ENCODE results near the gene SLX4IP.

SLX4IP gene

GRCh38 chr20:10618611-10619245 lies 183.6 kb downstream of the SLX4IP start:
- H3K4me3 ChIP-seq (ENCODE audit: insufficient read depth in 1 of 2, low read depth in 1 of 2, low read length in 2 of 2): no peak overlapping the region
- H3K79me1 ChIP-seq (replicated peaks; ENCODE audit: low read length, poor library complexity, severe bottlenecking): peaks cover 2% of the 10 kb centered on the region
- WGBS: 78% methylated on average over 4 of the region's 6 CpGs
- no peak overlapping the region for H3K14ac ChIP-seq (ENCODE audit: low read length in 2 of 2)
- H4K8ac ChIP-seq (ENCODE audit: low read length): no peak overlapping the region
- H2BK12ac ChIP-seq (ENCODE audit: low read length in 2 of 2): peak overlapping the region; percentile 43
- no peak overlapping the region for H3K23ac ChIP-seq (ENCODE audit: low read length in 2 of 2)
- H2AFZ ChIP-seq (ENCODE audit: low read depth, low read length): no peak overlapping the region
- no peak overlapping the region for H4K91ac ChIP-seq (ENCODE audit: low read length)
- H3K4ac ChIP-seq (ENCODE audit: low read depth in 1 of 2, low read length in 2 of 2): no peak overlapping the region
- peaks cover 0 to 6% of the 10 kb centered on the region in 2 experiments for H3K36me3 ChIP-seq (ENCODE audit: control insufficient read depth in 1 of 2, insufficient read depth in 2 of 2, low read depth in 1 of 2, low read length in 2 of 2)
- H2AK5ac ChIP-seq (ENCODE audit: low read length, severe bottlenecking): no peak overlapping the region
- H3K27me3 ChIP-seq (ENCODE audit: control insufficient read depth in 1 of 2, insufficient read depth in 1 of 2, low read length in 2 of 2): no peaks in the 10 kb centered on the region
- no peak overlapping the region for H3K27ac ChIP-seq (ENCODE audit: low read length, poor library complexity, severe bottlenecking)
- no peak overlapping the region for H3K4me2 ChIP-seq (ENCODE audit: low read length, poor library complexity, severe bottlenecking)
- no peak overlapping the region for H2BK120ac ChIP-seq (ENCODE audit: low read depth, low read length)
- H2BK5ac ChIP-seq (ENCODE audit: low read depth, low read length, poor library complexity, severe bottlenecking): no peak overlapping the region
- H2BK15ac ChIP-seq (ENCODE audit: low read depth, poor library complexity, severe bottlenecking): no peak overlapping the region
- DNase-seq: no peak
- H3K9me3 ChIP-seq (ENCODE audit: control insufficient read depth, low read length): no peaks in the 10 kb centered on the region
- no peak overlapping the region for H3K18ac ChIP-seq (ENCODE audit: low read depth in 1 of 2, low read length in 2 of 2)
- H3K9ac ChIP-seq (ENCODE audit: low read length): no peak overlapping the region
- peaks cover 4% of the 10 kb centered on the region for H3K4me1 ChIP-seq (ENCODE audit: control insufficient read depth, insufficient read depth, low read depth, low read length)

DNA sequence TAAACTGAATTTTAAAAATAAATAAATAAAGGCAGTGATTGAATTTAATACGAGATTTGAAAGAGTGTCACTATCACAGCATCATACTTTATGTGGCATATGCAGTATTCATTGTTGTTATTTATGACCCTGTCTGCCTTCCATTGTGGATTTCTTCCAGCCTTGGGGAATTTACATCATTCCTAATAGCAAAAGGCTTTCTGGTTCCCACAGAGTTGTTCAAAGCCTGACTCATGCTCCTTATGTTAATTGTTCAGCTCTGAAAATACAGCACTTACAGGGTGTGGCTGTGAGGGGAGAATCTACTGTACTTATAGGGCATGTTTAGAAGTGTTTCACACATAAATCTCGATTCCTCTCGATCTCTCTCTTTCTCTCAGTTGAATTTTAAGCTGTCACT lies 184.3 kb downstream of the SLX4IP start:
- WGBS: no CpG with 5 or more reads among the region's 3 CpGs
- H3K23ac ChIP-seq (ENCODE audit: low read length in 2 of 2): no peak overlapping the region
- no peak overlapping the region for H3K27ac ChIP-seq (ENCODE audit: low read length, poor library complexity, severe bottlenecking)
- H2BK12ac ChIP-seq (ENCODE audit: low read length in 2 of 2): no peak overlapping the region
- H3K9me3 ChIP-seq (ENCODE audit: control insufficient read depth, low read length): no peaks in the 10 kb centered on the region
- no peak overlapping the region for H4K91ac ChIP-seq (ENCODE audit: low read length)
- peak; percentile 95 for DNase-seq
- no peak overlapping the region for H2BK120ac ChIP-seq (ENCODE audit: low read depth, low read length)
- H3K4ac ChIP-seq (ENCODE audit: low read depth in 1 of 2, low read length in 2 of 2): no peak overlapping the region
- H3K79me1 ChIP-seq (replicated peaks; ENCODE audit: low read length, poor library complexity, severe bottlenecking): peaks cover 2% of the 10 kb centered on the region
- H3K4me3 ChIP-seq (ENCODE audit: insufficient read depth in 1 of 2, low read depth in 1 of 2, low read length in 2 of 2): no peak overlapping the region
- H3K9ac ChIP-seq (ENCODE audit: low read length): peak overlapping the region; percentile 50
- H2BK15ac ChIP-seq (ENCODE audit: low read depth, poor library complexity, severe bottlenecking): no peak overlapping the region
- no peak overlapping the region for H3K18ac ChIP-seq (ENCODE audit: low read depth in 1 of 2, low read length in 2 of 2)
- no peak overlapping the region for H2BK5ac ChIP-seq (ENCODE audit: low read depth, low read length, poor library complexity, severe bottlenecking)
- H2AK5ac ChIP-seq (ENCODE audit: low read length, severe bottlenecking): no peak overlapping the region
- H4K8ac ChIP-seq (ENCODE audit: low read length): no peak overlapping the region
- H3K4me1 ChIP-seq (ENCODE audit: control insufficient read depth, insufficient read depth, low read depth, low read length): peaks cover 4% of the 10 kb centered on the region
- peaks cover 0 to 7% of the 10 kb centered on the region in 2 experiments for H3K36me3 ChIP-seq (ENCODE audit: control insufficient read depth in 1 of 2, insufficient read depth in 2 of 2, low read depth in 1 of 2, low read length in 2 of 2)
- no peak overlapping the region for H3K4me2 ChIP-seq (ENCODE audit: low read length, poor library complexity, severe bottlenecking)
- H2AFZ ChIP-seq (ENCODE audit: low read depth, low read length): no peak overlapping the region
- H3K14ac ChIP-seq (ENCODE audit: low read length in 2 of 2): no peak overlapping the region
- H3K27me3 ChIP-seq (ENCODE audit: control insufficient read depth in 1 of 2, insufficient read depth in 1 of 2, low read length in 2 of 2): no peaks in the 10 kb centered on the region

DNA sequence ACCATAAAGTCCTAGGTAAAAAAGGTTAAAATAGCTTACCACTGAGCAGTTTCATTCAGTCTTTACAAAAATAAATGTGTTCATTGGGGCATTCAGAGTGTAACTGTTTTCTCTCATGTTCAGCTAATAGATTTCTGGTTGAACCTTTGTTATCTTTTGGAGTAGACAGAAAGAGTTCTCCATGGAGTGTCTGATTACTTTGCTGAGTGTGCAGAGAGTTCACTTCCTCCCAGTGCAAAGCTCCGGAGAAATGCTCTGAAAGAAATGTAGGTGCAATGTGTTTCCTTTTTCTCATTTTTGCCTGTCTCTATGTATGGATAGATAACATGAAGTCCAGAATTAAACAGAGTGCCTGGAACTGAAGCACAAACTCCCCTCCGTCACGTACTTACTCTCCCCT lies 186.0 kb downstream of the SLX4IP start:
- H4K8ac ChIP-seq (ENCODE audit: low read length): no peak overlapping the region
- H2BK5ac ChIP-seq (ENCODE audit: low read depth, low read length, poor library complexity, severe bottlenecking): no peak overlapping the region
- no peak overlapping the region for H2AFZ ChIP-seq (ENCODE audit: low read depth, low read length)
- no peak overlapping the region for H3K14ac ChIP-seq (ENCODE audit: low read length in 2 of 2)
- H3K4me3 ChIP-seq (ENCODE audit: insufficient read depth in 1 of 2, low read depth in 1 of 2, low read length in 2 of 2): no peak overlapping the region
- peaks cover 4% of the 10 kb centered on the region for H3K4me1 ChIP-seq (ENCODE audit: control insufficient read depth, insufficient read depth, low read depth, low read length)
- no peak overlapping the region for H2BK12ac ChIP-seq (ENCODE audit: low read length in 2 of 2)
- H3K36me3 ChIP-seq (ENCODE audit: control insufficient read depth in 1 of 2, insufficient read depth in 2 of 2, low read depth in 1 of 2, low read length in 2 of 2): peaks cover 0 to 5% of the 10 kb centered on the region in 2 experiments
- no peak overlapping the region for H2BK15ac ChIP-seq (ENCODE audit: low read depth, poor library complexity, severe bottlenecking)
- no peak overlapping the region for H3K4me2 ChIP-seq (ENCODE audit: low read length, poor library complexity, severe bottlenecking)
- H4K91ac ChIP-seq (ENCODE audit: low read length): peak overlapping the region; percentile 78
- peak overlapping the region in 1 of 2 experiments; percentile 40 for H3K18ac ChIP-seq (ENCODE audit: low read depth in 1 of 2, low read length in 2 of 2)
- no peak overlapping the region for H3K23ac ChIP-seq (ENCODE audit: low read length in 2 of 2)
- peaks cover 4% of the 10 kb centered on the region for H3K79me1 ChIP-seq (replicated peaks; ENCODE audit: low read length, poor library complexity, severe bottlenecking)
- DNase-seq: no peak
- H2BK120ac ChIP-seq (ENCODE audit: low read depth, low read length): no peak overlapping the region
- no peak overlapping the region for H3K9ac ChIP-seq (ENCODE audit: low read length)
- H3K27me3 ChIP-seq (ENCODE audit: control insufficient read depth in 1 of 2, insufficient read depth in 1 of 2, low read length in 2 of 2): no peaks in the 10 kb centered on the region
- H2AK5ac ChIP-seq (ENCODE audit: low read length, severe bottlenecking): no peak overlapping the region
- no peaks in the 10 kb centered on the region for H3K9me3 ChIP-seq (ENCODE audit: control insufficient read depth, low read length)
- WGBS: no CpG with 5 or more reads among the region's 3 CpGs
- H3K27ac ChIP-seq (ENCODE audit: low read length, poor library complexity, severe bottlenecking): no peak overlapping the region
- H3K4ac ChIP-seq (ENCODE audit: low read depth in 1 of 2, low read length in 2 of 2): no peak overlapping the region

DNA sequence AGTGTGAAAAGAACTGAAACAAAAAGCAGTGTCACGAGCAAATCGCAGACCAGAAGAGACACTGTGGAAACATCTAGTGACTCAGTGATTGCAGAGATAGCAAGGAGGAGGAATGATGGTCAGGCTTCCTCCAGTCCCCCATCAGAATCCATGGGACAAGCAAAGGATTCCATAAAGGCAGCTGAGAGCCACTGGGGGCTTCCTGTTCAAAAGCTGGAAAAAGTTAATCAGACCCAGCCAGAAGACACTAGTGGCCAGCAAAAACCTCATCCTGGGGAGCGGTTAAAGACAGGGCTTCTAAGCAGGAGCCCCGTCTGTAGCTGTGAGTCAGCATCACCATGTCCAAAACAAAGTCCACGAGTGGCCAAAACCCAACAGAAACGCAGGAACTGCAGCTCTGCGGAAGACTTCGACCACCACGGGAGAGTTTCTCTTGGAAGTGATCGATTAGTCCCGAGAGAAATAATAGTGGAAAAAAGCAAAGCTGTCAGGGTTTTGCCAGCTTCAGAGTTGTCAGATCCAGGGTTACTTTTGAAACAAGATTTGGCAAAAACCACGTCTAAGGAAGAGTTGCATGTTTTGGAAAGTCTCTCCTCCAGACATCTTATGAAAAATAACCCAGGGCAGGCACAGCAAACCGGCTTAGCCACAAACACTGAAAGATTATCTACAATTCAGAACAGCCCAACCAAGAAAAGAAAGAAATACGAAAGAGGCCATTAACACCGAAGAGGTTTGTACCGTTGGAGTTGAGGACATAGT lies 187.7 kb downstream of the SLX4IP start:
- peak overlapping the region; percentile 71 for H2BK120ac ChIP-seq (ENCODE audit: low read depth, low read length)
- H3K4me1 ChIP-seq (ENCODE audit: control insufficient read depth, insufficient read depth, low read depth, low read length): peaks cover 4% of the 10 kb centered on the region
- no peaks in the 10 kb centered on the region for H3K27me3 ChIP-seq (ENCODE audit: control insufficient read depth in 1 of 2, insufficient read depth in 1 of 2, low read length in 2 of 2)
- H3K9ac ChIP-seq (ENCODE audit: low read length): peak overlapping the region; percentile 88
- H4K8ac ChIP-seq (ENCODE audit: low read length): no peak overlapping the region
- H3K36me3 ChIP-seq (ENCODE audit: control insufficient read depth in 1 of 2, insufficient read depth in 2 of 2, low read depth in 1 of 2, low read length in 2 of 2): peaks cover 0 to 5% of the 10 kb centered on the region in 2 experiments
- no peaks in the 10 kb centered on the region for H3K9me3 ChIP-seq (ENCODE audit: control insufficient read depth, low read length)
- no peak overlapping the region for H3K14ac ChIP-seq (ENCODE audit: low read length in 2 of 2)
- H2AFZ ChIP-seq (ENCODE audit: low read depth, low read length): no peak overlapping the region
- peak; percentile 94 for DNase-seq
- H2BK15ac ChIP-seq (ENCODE audit: low read depth, poor library complexity, severe bottlenecking): no peak overlapping the region
- H3K18ac ChIP-seq (ENCODE audit: low read depth in 1 of 2, low read length in 2 of 2): no peak overlapping the region
- peak overlapping the region in 1 of 2 experiments; percentile 73 for H3K4ac ChIP-seq (ENCODE audit: low read depth in 1 of 2, low read length in 2 of 2)
- H3K27ac ChIP-seq (ENCODE audit: low read length, poor library complexity, severe bottlenecking): no peak overlapping the region
- H2AK5ac ChIP-seq (ENCODE audit: low read length, severe bottlenecking): no peak overlapping the region
- H2BK12ac ChIP-seq (ENCODE audit: low read length in 2 of 2): peak overlapping the region in 1 of 2 experiments; percentile 79
- 54% methylated on average over 16 of the region's 16 CpGs for WGBS
- peak overlapping the region in 1 of 2 experiments; percentile 73 for H3K4me3 ChIP-seq (ENCODE audit: insufficient read depth in 1 of 2, low read depth in 1 of 2, low read length in 2 of 2)
- H3K23ac ChIP-seq (ENCODE audit: low read length in 2 of 2): no peak overlapping the region
- peaks cover 4% of the 10 kb centered on the region for H3K79me1 ChIP-seq (replicated peaks; ENCODE audit: low read length, poor library complexity, severe bottlenecking)
- H3K4me2 ChIP-seq (ENCODE audit: low read length, poor library complexity, severe bottlenecking): no peak overlapping the region
- H4K91ac ChIP-seq (ENCODE audit: low read length): no peak overlapping the region
- H2BK5ac ChIP-seq (ENCODE audit: low read depth, low read length, poor library complexity, severe bottlenecking): no peak overlapping the region
